H9 (cell line): ENCODE measurements around the gene SDHAF4. TPM values are rescaled to one million over a fixed set of nuclear protein-coding genes. Genes with fewer than 3 reads are reported as not detected.

Experiments
- DNase-seq: peaks from one replicate; pipeline ENCODE4 v3.0.0-alpha.2; 2017
- H2AFZ ChIP-seq: one replicate; pipeline ENCODE4 v1.6.1; 2013; ENCODE audit warnings: mild to moderate bottlenecking, low read length, control low read depth, moderate library complexity
- H2AK5ac ChIP-seq: 2 replicates; pipeline ENCODE4 v1.6.1; 2013; ENCODE audit warnings: low read length, control low read depth, mixed read lengths; ENCODE audit not compliant: insufficient read length
- H2BK120ac ChIP-seq: one replicate; pipeline ENCODE4 v1.6.1; 2013; ENCODE audit warnings: low read depth, mild to moderate bottlenecking, low read length, control low read depth, inconsistent platforms; ENCODE audit not compliant: poor library complexity, severe bottlenecking
- H2BK12ac ChIP-seq: 2 replicates; pipeline ENCODE4 v1.6.1; 2013; ENCODE audit warnings: low read length, control low read depth, mixed read lengths, low read depth; ENCODE audit not compliant: insufficient read length
- H2BK15ac ChIP-seq: 2 replicates; pipeline ENCODE4 v1.6.1; 2013; ENCODE audit warnings: low read depth, low read length, control low read depth
- H2BK20ac ChIP-seq: one replicate; pipeline ENCODE4 v1.6.1; 2013; ENCODE audit warnings: low read depth, mild to moderate bottlenecking, low read length, control low read depth, inconsistent platforms; ENCODE audit not compliant: poor library complexity, severe bottlenecking
- H2BK5ac ChIP-seq: 2 replicates; pipeline ENCODE4 v1.6.1; 2013; ENCODE audit warnings: low read length, control low read depth, mixed read lengths; ENCODE audit not compliant: insufficient read length
- H3K14ac ChIP-seq: 2 replicates; pipeline ENCODE4 v1.6.1; 2013; ENCODE audit warnings: low read length, control low read depth; ENCODE audit not compliant: insufficient read depth
- H3K18ac ChIP-seq: 2 replicates; pipeline ENCODE4 v1.6.1; 2013; ENCODE audit warnings: low read depth, mild to moderate bottlenecking, mixed read lengths, low read length, control low read depth; ENCODE audit not compliant: insufficient read length
- H3K23ac ChIP-seq: 2 replicates; pipeline ENCODE4 v1.6.1; 2013; ENCODE audit warnings: low read length, control low read depth, mixed read lengths, low read depth; ENCODE audit not compliant: insufficient read length
- H3K23me2 ChIP-seq: 2 replicates; pipeline ENCODE4 v1.6.1; 2013; ENCODE audit warnings: low read depth, mild to moderate bottlenecking, mixed read lengths, low read length, control low read depth; ENCODE audit not compliant: insufficient read length, poor library complexity, severe bottlenecking
- H3K27ac ChIP-seq: 2 replicates; pipeline ENCODE4 v1.5.1; 2013; ENCODE audit warnings: low read length, control low read depth, mixed read lengths, low read depth; ENCODE audit not compliant: insufficient read length
- H3K27me3 ChIP-seq: 2 replicates; pipeline ENCODE4 v1.6.1; 2013; ENCODE audit warnings: low read length, control low read depth, inconsistent platforms; ENCODE audit not compliant: insufficient read depth
- H3K4ac ChIP-seq: 2 replicates; pipeline ENCODE4 v1.6.1; 2013; ENCODE audit warnings: low read depth, mild to moderate bottlenecking, control low read depth, inconsistent platforms, low read length, moderate library complexity
- H3K4me1 ChIP-seq: 2 replicates; pipeline ENCODE4 v1.6.1; 2013; ENCODE audit warnings: low read length, control low read depth, inconsistent platforms; ENCODE audit not compliant: insufficient read depth
- H3K4me2 ChIP-seq: 2 replicates; pipeline ENCODE4 v1.6.1; 2013; ENCODE audit warnings: low read length, control low read depth, mixed read lengths; ENCODE audit not compliant: insufficient read length, insufficient read depth
- H3K56ac ChIP-seq: 2 replicates; pipeline ENCODE4 v1.6.1; 2013; ENCODE audit warnings: low read depth, mild to moderate bottlenecking, mixed read lengths, low read length, control low read depth; ENCODE audit not compliant: insufficient read length
- H3K79me1 ChIP-seq: 2 replicates; pipeline ENCODE4 v1.6.1; 2013; ENCODE audit warnings: low read depth, mild to moderate bottlenecking, moderate library complexity, low read length, control low read depth, inconsistent platforms; ENCODE audit not compliant: insufficient read depth, poor library complexity, severe bottlenecking
- H3K79me2 ChIP-seq: 2 replicates; pipeline ENCODE4 v1.6.1; 2013; ENCODE audit warnings: low read length, control low read depth, inconsistent platforms; ENCODE audit not compliant: insufficient read depth
- H3K9ac ChIP-seq: 2 replicates; pipeline ENCODE4 v1.6.1; 2013; ENCODE audit warnings: low read length, control low read depth, mixed read lengths; ENCODE audit not compliant: insufficient read length; ENCODE audit errors: extremely low read depth
- H3K9me3 ChIP-seq: one replicate; pipeline ENCODE4 v1.6.1; 2013; ENCODE audit warnings: low read depth, low read length, inconsistent platforms; ENCODE audit not compliant: control insufficient read depth
- H3T11ph ChIP-seq: one replicate; pipeline ENCODE4 v1.6.1; 2013; ENCODE audit warnings: mild to moderate bottlenecking, low read length, control low read depth, inconsistent platforms
- H4K20me1 ChIP-seq: one replicate; pipeline ENCODE4 v1.6.1; 2013; ENCODE audit not compliant: control insufficient read depth, insufficient read length, insufficient read depth
- H4K5ac ChIP-seq: 2 replicates; pipeline ENCODE4 v1.6.1; 2013; ENCODE audit warnings: low read depth, mild to moderate bottlenecking, mixed read lengths, low read length, control low read depth; ENCODE audit not compliant: insufficient read length
- H4K8ac ChIP-seq: replicated peaks from 2 replicates; pipeline ENCODE4 v1.6.1; 2013; ENCODE audit warnings: low read length, control low read depth, mixed read lengths, low read depth; ENCODE audit not compliant: insufficient read length
- H4K91ac ChIP-seq: 2 replicates; pipeline ENCODE4 v1.6.1; 2013; ENCODE audit warnings: low read depth, mild to moderate bottlenecking, moderate library complexity, mixed read lengths, low read length, control low read depth; ENCODE audit not compliant: insufficient read length
- H3K27ac Mint-ChIP-seq, 3 experiments: 2 replicates in 2 of 3; 3 replicates in 1 of 3; pipeline ENCODE4 v1.8.0; 2020 to 2021; ENCODE audit warnings: mixed read lengths in 3 of 3, mild to moderate bottlenecking in 1 of 3, moderate library complexity in 1 of 3
- H3K27me3 Mint-ChIP-seq: 2 replicates; pipeline ENCODE4 v1.8.0; 2021; ENCODE audit warnings: low read depth, mild to moderate bottlenecking, moderate library complexity, mixed read lengths
- H3K36me3 Mint-ChIP-seq, 3 experiments: 2 replicates in 2 of 3; 3 replicates in 1 of 3; pipeline ENCODE4 v1.8.0; 2020 to 2021; ENCODE audit warnings: low read depth in 3 of 3, mixed read lengths in 3 of 3; ENCODE audit not compliant: insufficient read depth in 1 of 3
- H3K4me1 Mint-ChIP-seq, 2 experiments: 2 replicates each; pipeline ENCODE4 v1.8.0; 2020; ENCODE audit warnings: mixed read lengths in 2 of 2
- H3K4me3 Mint-ChIP-seq, 2 experiments: 2 replicates in 1 of 2; 3 replicates in 1 of 2; pipeline ENCODE4 v1.8.0; 2020 to 2021; ENCODE audit warnings: mild to moderate bottlenecking in 2 of 2, mixed read lengths in 2 of 2, moderate library complexity in 1 of 2
- H3K9me3 Mint-ChIP-seq, 2 experiments: 2 replicates in 1 of 2; 3 replicates in 1 of 2; pipeline ENCODE4 v1.8.0; 2020; ENCODE audit warnings: mild to moderate bottlenecking in 2 of 2, mixed read lengths in 2 of 2, moderate library complexity in 1 of 2
- WGBS: extraction: QIAGEN DNeasy Blood & Tissue Kit; methylation state at CpG from one replicate; pipeline ENCODE4 v1.1.7; 2013; ENCODE audit warnings: missing lambda C conversion rate, low lambda C conversion rate, mixed read lengths; ENCODE audit not compliant: insufficient read length; ENCODE audit errors: extremely low coverage; 5-methylcytosine and 5-hydroxymethylcytosine counted together
- total RNA-seq: library from RNA; stranded (reverse); gene quantifications from 2 replicates; pipeline ENCODE4 v1.2.1, GENCODE V29; 2021
- TF ChIP-seq, protein P1 (sequence below): fragments of 200-600 bp; sonication (generic); conservative IDR thresholded peaks from 3 replicates; pipeline ENCODE4 v1.8.0; 2021; ENCODE audit warnings: antibody characterized with exemption, mild to moderate bottlenecking

The SDHAF4 gene
- total RNA-seq, 1 experiment from 2014 or later = 9.2 TPM

DNA sequence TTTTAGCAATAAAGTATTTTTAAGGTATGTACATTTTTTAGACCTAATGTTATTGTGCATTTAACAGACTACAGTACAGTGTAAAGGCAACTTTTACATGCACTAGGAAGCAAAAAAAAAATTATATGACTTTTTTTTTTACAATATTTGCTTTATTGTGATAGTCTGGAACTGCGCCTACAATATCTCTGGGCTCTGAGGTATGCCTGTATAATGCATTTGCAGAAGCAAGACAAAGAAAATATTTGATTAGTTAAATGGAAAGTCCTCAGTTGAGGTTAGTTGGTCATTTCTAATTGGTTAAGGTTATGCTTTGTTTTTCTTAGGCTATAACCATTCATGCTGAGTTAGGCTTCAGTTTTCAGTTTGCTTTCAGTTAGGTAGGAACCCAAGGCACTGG lies 54.0 kb downstream of the SDHAF4 start:
- WGBS = no CpG with 5 or more reads among the region's 1 CpG
- no peak overlapping the region for H2BK12ac ChIP-seq

More for the DNA sequence above, 54.0 kb downstream of the SDHAF4 start:
- H3K9me3 Mint-ChIP-seq = no peaks in the 10 kb centered on the region; a peak in 1 of 5 replicates
- no peak overlapping the region for H4K8ac ChIP-seq
- H2BK120ac ChIP-seq = no peak overlapping the region
- no peaks in the 10 kb centered on the region for H4K20me1 ChIP-seq
- no peaks in the 10 kb centered on the region for H3K27me3 Mint-ChIP-seq
- no peak overlapping the region for H2BK5ac ChIP-seq
- H3K9me3 ChIP-seq = no peaks in the 10 kb centered on the region
- H2AFZ ChIP-seq = no peak overlapping the region
- H3K4me1 ChIP-seq = no peaks in the 10 kb centered on the region
- no peak for DNase-seq
- H3K14ac ChIP-seq = no peak overlapping the region
- no peaks in the 10 kb centered on the region for H3K27me3 ChIP-seq
- no peak overlapping the region for H2BK20ac ChIP-seq
- H3K27ac ChIP-seq = no peak overlapping the region
- no peak overlapping the region for H4K5ac ChIP-seq
- no peak overlapping the region for H3T11ph ChIP-seq
- H3K4me3 Mint-ChIP-seq = no peak overlapping the region
- H2BK15ac ChIP-seq = no peak overlapping the region
- H3K56ac ChIP-seq = no peak overlapping the region
- no peaks in the 10 kb centered on the region; the same call in 1 of the 2 replicates for H3K79me2 ChIP-seq
- H3K9ac ChIP-seq = no peak overlapping the region
- H3K23ac ChIP-seq = no peak overlapping the region
- H2AK5ac ChIP-seq = no peak overlapping the region
- H3K4ac ChIP-seq = no peak overlapping the region
- no peaks in the 10 kb centered on the region for H3K23me2 ChIP-seq
- no peaks in the 10 kb centered on the region for H3K36me3 Mint-ChIP-seq
- H3K27ac Mint-ChIP-seq = no peak overlapping the region
- no peak overlapping the region for H3K4me2 ChIP-seq
- H3K4me1 Mint-ChIP-seq = peaks cover 0 to 5% of the 10 kb centered on the region in 2 experiments; a peak in 1 of 4 replicates
- H3K18ac ChIP-seq = no peak overlapping the region
- no peaks in the 10 kb centered on the region for H3K79me1 ChIP-seq
- TF ChIP-seq, protein P1, sequence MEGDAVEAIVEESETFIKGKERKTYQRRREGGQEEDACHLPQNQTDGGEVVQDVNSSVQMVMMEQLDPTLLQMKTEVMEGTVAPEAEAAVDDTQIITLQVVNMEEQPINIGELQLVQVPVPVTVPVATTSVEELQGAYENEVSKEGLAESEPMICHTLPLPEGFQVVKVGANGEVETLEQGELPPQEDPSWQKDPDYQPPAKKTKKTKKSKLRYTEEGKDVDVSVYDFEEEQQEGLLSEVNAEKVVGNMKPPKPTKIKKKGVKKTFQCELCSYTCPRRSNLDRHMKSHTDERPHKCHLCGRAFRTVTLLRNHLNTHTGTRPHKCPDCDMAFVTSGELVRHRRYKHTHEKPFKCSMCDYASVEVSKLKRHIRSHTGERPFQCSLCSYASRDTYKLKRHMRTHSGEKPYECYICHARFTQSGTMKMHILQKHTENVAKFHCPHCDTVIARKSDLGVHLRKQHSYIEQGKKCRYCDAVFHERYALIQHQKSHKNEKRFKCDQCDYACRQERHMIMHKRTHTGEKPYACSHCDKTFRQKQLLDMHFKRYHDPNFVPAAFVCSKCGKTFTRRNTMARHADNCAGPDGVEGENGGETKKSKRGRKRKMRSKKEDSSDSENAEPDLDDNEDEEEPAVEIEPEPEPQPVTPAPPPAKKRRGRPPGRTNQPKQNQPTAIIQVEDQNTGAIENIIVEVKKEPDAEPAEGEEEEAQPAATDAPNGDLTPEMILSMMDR = no peak
- no peak overlapping the region for H4K91ac ChIP-seq
